HG03095 (cell line): ENCODE results near the gene ARTN.

Experiments used
- ATAC-seq: cut with Tn5 transposase; IDR thresholded peaks from one replicate; pipeline ENCODE4 v1.9.1; 2021; ENCODE audit warnings: moderate library complexity; ENCODE audit not compliant: unreplicated experiment

ARTN gene

GRCh38 chr1:43982808-43983207, 49.2 kb downstream of the ARTN start:
- no peak for ATAC-seq

GRCh38 chr1:43983253-43983899, 49.8 kb downstream of the ARTN start:
- no peak for ATAC-seq

- no peak for ATAC-seq
Observed at GRCh38 chr1:43984855-43985254, 51.3 kb downstream of the ARTN start.

DNA sequence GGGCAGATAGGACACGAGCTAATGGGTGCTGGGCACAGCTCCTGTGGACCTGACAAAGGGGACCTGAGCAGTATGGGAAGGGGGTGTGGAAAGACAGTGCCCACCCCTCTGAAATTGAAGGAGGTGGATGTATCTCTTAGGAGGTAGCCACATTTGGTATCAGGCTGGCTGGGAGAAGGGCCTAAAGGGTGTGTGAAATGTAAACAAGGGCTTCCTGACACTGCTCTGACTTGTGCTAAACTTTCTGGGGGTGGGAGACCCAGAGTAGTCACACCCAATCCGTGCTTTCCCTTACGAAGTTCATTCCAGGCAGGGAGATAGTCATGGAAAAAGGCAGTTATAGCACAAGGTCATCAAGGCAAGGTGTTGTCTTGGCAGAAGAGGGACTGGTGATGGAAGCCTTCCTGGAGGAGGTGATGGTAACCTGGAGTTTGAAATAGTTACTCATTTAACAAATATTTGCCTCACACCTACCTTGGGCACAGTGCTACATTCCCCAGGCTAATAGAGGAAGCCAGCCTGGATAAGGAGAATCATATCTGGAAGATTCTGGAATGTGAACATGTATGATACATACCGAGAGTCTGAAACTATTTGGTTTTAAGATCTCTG, 52.5 kb downstream of the ARTN start:
- no peak for ATAC-seq

- no peak for ATAC-seq
Observed at GRCh38 chr1:43986712-43987111, 53.1 kb downstream of the ARTN start.
